ENCODE data around the gene SRD5A2.

The SRD5A2 gene

DNA sequence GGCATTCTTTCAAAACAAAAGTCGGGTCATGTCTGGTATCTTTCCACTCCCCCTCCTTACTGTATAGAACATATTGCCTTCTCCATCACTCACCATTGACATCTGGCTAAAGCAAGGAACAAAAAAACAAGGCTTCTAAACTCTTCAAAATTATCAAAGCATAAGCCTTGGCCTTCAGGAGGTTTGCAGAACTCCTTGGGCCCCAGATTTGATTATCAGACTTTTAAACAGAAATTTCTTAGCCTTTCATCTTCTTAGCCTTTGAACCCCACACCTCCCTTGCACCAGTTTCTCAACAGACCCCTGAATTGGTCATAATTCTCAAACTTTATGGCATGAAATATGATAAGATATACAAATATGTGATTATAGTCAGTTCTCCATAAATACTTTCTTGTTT is 106.4 kb downstream of the SRD5A2 start:
- TF ChIP-seq, protein P1, sequence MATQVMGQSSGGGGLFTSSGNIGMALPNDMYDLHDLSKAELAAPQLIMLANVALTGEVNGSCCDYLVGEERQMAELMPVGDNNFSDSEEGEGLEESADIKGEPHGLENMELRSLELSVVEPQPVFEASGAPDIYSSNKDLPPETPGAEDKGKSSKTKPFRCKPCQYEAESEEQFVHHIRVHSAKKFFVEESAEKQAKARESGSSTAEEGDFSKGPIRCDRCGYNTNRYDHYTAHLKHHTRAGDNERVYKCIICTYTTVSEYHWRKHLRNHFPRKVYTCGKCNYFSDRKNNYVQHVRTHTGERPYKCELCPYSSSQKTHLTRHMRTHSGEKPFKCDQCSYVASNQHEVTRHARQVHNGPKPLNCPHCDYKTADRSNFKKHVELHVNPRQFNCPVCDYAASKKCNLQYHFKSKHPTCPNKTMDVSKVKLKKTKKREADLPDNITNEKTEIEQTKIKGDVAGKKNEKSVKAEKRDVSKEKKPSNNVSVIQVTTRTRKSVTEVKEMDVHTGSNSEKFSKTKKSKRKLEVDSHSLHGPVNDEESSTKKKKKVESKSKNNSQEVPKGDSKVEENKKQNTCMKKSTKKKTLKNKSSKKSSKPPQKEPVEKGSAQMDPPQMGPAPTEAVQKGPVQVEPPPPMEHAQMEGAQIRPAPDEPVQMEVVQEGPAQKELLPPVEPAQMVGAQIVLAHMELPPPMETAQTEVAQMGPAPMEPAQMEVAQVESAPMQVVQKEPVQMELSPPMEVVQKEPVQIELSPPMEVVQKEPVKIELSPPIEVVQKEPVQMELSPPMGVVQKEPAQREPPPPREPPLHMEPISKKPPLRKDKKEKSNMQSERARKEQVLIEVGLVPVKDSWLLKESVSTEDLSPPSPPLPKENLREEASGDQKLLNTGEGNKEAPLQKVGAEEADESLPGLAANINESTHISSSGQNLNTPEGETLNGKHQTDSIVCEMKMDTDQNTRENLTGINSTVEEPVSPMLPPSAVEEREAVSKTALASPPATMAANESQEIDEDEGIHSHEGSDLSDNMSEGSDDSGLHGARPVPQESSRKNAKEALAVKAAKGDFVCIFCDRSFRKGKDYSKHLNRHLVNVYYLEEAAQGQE (IDR thresholded peaks at IDR 0.05; ENCODE audit: low read depth): no peak
- TF ChIP-seq NFIC (IDR thresholded peaks at IDR 0.05): no peak
- TF ChIP-seq MAX (IDR thresholded peaks at IDR 0.05): no peak
- no peak for TF ChIP-seq ZBTB7A (IDR thresholded peaks at IDR 0.05; ENCODE audit: low read depth)
- no peak for TF ChIP-seq YY1 (IDR thresholded peaks at IDR 0.05; ENCODE audit: low read depth)
- TF ChIP-seq EGR1 (IDR thresholded peaks at IDR 0.05): no peak
- TF ChIP-seq EP300 (IDR thresholded peaks at IDR 0.05; ENCODE audit: borderline replicate concordance): no peak
- TF ChIP-seq TEAD4 (IDR thresholded peaks at IDR 0.05): no peak
- no peak for TF ChIP-seq CEBPB (IDR thresholded peaks at IDR 0.05)

Measured in Ishikawa (cell line).